HepG2 (cell line): ENCODE measurements around the gene MT4. TPM values are rescaled to one million over a fixed set of nuclear protein-coding genes. Genes with fewer than 3 reads are reported as not detected.
A peak's percentile ranks its signal among the peaks of the same experiment; 100 is the strongest.

Experiments used
- CC2D1A ChIP-seq: sonication (generic); formaldehyde crosslinking; IDR thresholded peaks from 2 replicates; pipeline ENCODE4 v1.8.1; 2023; ENCODE audit warnings: mild to moderate bottlenecking, missing genetic modification reagents
- FOXK2 ChIP-seq: fragments of 450-650 bp; IDR thresholded peaks from 2 replicates; pipeline ENCODE4 v1.6.1; 2016
- GFI1 ChIP-seq: sonication (generic); formaldehyde crosslinking; IDR thresholded peaks from 2 replicates; pipeline ENCODE4 v1.5.0; 2020; ENCODE audit warnings: missing genetic modification reagents, mild to moderate bottlenecking, borderline replicate concordance
- HCFC1 ChIP-seq: fragments of 150-350 bp; IDR thresholded peaks from 2 replicates; pipeline ENCODE4 v1.6.1; 2014; ENCODE audit warnings: low read depth, low read length
- HOXA9 ChIP-seq: sonication (generic); formaldehyde crosslinking; IDR thresholded peaks from 2 replicates; pipeline ENCODE4 v1.8.1; 2022; ENCODE audit warnings: missing genetic modification reagents, mild to moderate bottlenecking, moderate library complexity, borderline replicate concordance
- LBX2 ChIP-seq: sonication (generic); formaldehyde crosslinking; IDR thresholded peaks from 2 replicates; pipeline ENCODE4 v1.5.0; 2020; ENCODE audit warnings: missing genetic modification reagents, mild to moderate bottlenecking, borderline replicate concordance
- MBNL3 ChIP-seq: fragments of 250-450 bp; sonication (Bioruptor Pico); conservative IDR thresholded peaks from 2 replicates; pipeline ENCODE4 v1.8.0; 2022; ENCODE audit warnings: mild to moderate bottlenecking, inconsistent platforms
- NCOA1 ChIP-seq: sonication (generic); formaldehyde crosslinking; IDR thresholded peaks from 2 replicates; pipeline ENCODE4 v1.9.0; 2021; ENCODE audit warnings: missing genetic modification reagents
- NR0B2 ChIP-seq: sonication (generic); formaldehyde crosslinking; IDR thresholded peaks from 2 replicates; pipeline ENCODE4 v1.4.0; 2020; ENCODE audit warnings: mild to moderate bottlenecking, missing genetic modification reagents
- PRDM15 ChIP-seq: sonication (generic); formaldehyde crosslinking; IDR thresholded peaks from 2 replicates; pipeline ENCODE4 v1.4.0; 2020; ENCODE audit warnings: missing genetic modification reagents
- RARA ChIP-seq: IDR thresholded peaks from 2 replicates; pipeline ENCODE4 v1.6.1; 2016; ENCODE audit warnings: missing genetic modification reagents, missing compliant biosample characterization
- SMC3 ChIP-seq: IDR thresholded peaks from 2 replicates; pipeline ENCODE4 v1.6.1; 2011; ENCODE audit warnings: low read length, improper control_type of control experiment
- SRSF9 ChIP-seq: fragments of 200-400 bp; formaldehyde crosslinking; IDR thresholded peaks from 2 replicates; pipeline ENCODE4 v1.6.1; 2018; ENCODE audit warnings: borderline replicate concordance, mild to moderate bottlenecking, low read depth, low read length; ENCODE audit not compliant: insufficient read depth, poor library complexity, severe bottlenecking
- STAT5B ChIP-seq: sonication (generic); formaldehyde crosslinking; IDR thresholded peaks from 2 replicates; pipeline ENCODE4 v1.4.0; 2020; ENCODE audit warnings: missing genetic modification reagents
- TCF12 ChIP-seq, 2 experiments: fragments of 450-650 bp in 1 of 2; sonication (generic) in 1 of 2; formaldehyde crosslinking in 1 of 2; IDR thresholded peaks; 2 replicates each; pipeline versions ENCODE4 v1.6.1 to v1.8.0; 2017 to 2022; ENCODE audit warnings: antibody characterized with exemption in 1 of 2, mild to moderate bottlenecking in 1 of 2, missing genetic modification reagents in 1 of 2, moderate library complexity in 1 of 2
- TRIM22 ChIP-seq: fragments of 450-650 bp; IDR thresholded peaks from 2 replicates; pipeline ENCODE4 v1.6.1; 2017
- XRCC5 ChIP-seq: fragments of 200-400 bp; formaldehyde crosslinking; optimal IDR thresholded peaks from 2 replicates; pipeline ENCODE3; 2017; ENCODE audit warnings: mild to moderate bottlenecking, low read length
- ZFP37 ChIP-seq: sonication (generic); formaldehyde crosslinking; IDR thresholded peaks from 2 replicates; pipeline ENCODE4 v1.4.0; 2020; ENCODE audit warnings: missing genetic modification reagents, borderline replicate concordance
- ZFYVE20 ChIP-seq: sonication (generic); formaldehyde crosslinking; IDR thresholded peaks from 2 replicates; pipeline ENCODE4 v1.8.0; 2023; ENCODE audit warnings: low read depth, mild to moderate bottlenecking, moderate library complexity, missing genetic modification reagents, borderline replicate concordance
- ZMYM2 ChIP-seq: sonication (generic); formaldehyde crosslinking; IDR thresholded peaks from 2 replicates; pipeline ENCODE4 v1.8.0; 2022; ENCODE audit warnings: mild to moderate bottlenecking, missing genetic modification reagents
- ZNF224 ChIP-seq: sonication (generic); formaldehyde crosslinking; IDR thresholded peaks from 2 replicates; pipeline ENCODE4 v1.5.0; 2020; ENCODE audit warnings: mild to moderate bottlenecking, missing genetic modification reagents
- ZNF274 ChIP-seq: sonication (generic); formaldehyde crosslinking; IDR thresholded peaks from 2 replicates; pipeline ENCODE4 v1.5.1; 2020; ENCODE audit warnings: mild to moderate bottlenecking, missing genetic modification reagents
- ZNF747 ChIP-seq: sonication (generic); formaldehyde crosslinking; IDR thresholded peaks from 2 replicates; pipeline ENCODE4 v1.8.1; 2023; ENCODE audit warnings: missing genetic modification reagents, mild to moderate bottlenecking, borderline replicate concordance
- ZNF772 ChIP-seq: sonication (generic); formaldehyde crosslinking; IDR thresholded peaks from 2 replicates; pipeline ENCODE4 v1.5.0; 2020; ENCODE audit warnings: mild to moderate bottlenecking, missing genetic modification reagents
- polyA plus RNA-seq, 8 experiments: library from polyadenylated mRNA; depleted of rRNA in 3 of 8; stranded (reverse) in 7 of 8; unstranded in 1 of 8; fragments of >200 nt; fragmentation: Illumina TruSeq in 4 of 8; extraction: Trizol in 4 of 8; gene quantifications; 2 replicates each; pipeline versions ENCODE4 v1.2.1 to v1.2.3, GENCODE V29; 2011 to 2016; ENCODE audit warnings: low read depth in 4 of 8, missing spikeins in 1 of 8, mixed read lengths in 1 of 8; ENCODE audit not compliant: insufficient read depth in 1 of 8
- total RNA-seq, 5 experiments: library from RNA; depleted of rRNA; stranded (reverse); fragments of >200 nt; fragmentation: Illumina TruSeq; extraction: Trizol; gene quantifications; 2 replicates each; pipeline ENCODE4 v1.2.3, GENCODE V29; 2016; ENCODE audit warnings: low read depth in 1 of 5

The MT4 gene
- total and polyA plus RNA-seq, 2 of the 13 experiments (the other 11 are each of a cell fraction or from before 2014, with no cell fraction given): not detected

GRCh38 chr16:56608043-56608875 is 43.4 kb downstream of the MT4 start, which contains the start of gene MT2A (continued):
- TF ChIP-seq TCF12 (IDR thresholded peaks at IDR 0.05) (no peak), TCF12 (CRISPR knock-in tag; IDR thresholded peaks at IDR 0.05) (peak; percentile 90; the same call in 1 of the 2 replicates), ZNF747 (CRISPR knock-in tag) (no peak; the same call in 1 of the 2 replicates), SMC3 (no peak; the same call in 1 of the 2 replicates), TRIM22 (no peak), FOXK2 (peak; percentile 72), CC2D1A (CRISPR knock-in tag) (no peak), GFI1 (CRISPR knock-in tag) (peak; percentile 81; the same call in 1 of the 2 replicates), PRDM15 (CRISPR knock-in tag) (peak; percentile 70; the same call in 1 of the 2 replicates), ZFP37 (CRISPR knock-in tag) (no peak), STAT5B (peak; percentile 83), ZNF224 (peak; percentile 63; the same call in 1 of the 2 replicates), ZNF772 (CRISPR knock-in tag) (peak; percentile 95), MBNL3 (CRISPR knock-in tag) (no peak), NR0B2 (CRISPR knock-in tag) (peak; percentile 96), RARA (CRISPR knock-in tag) (peak; percentile 67), SRSF9 (no peak), NCOA1 (CRISPR knock-in tag) (peak; percentile 70; the same call in 1 of the 2 replicates), HCFC1 (peak; percentile 14; the same call in 1 of the 2 replicates), HOXA9 (CRISPR knock-in tag) (peak; percentile 83; the same call in 1 of the 2 replicates), ZFYVE20 (CRISPR knock-in tag) (no peak), LBX2 (peak; percentile 37), XRCC5 (peak; percentile 72), ZNF274 (CRISPR knock-in tag) (no peak), ZMYM2 (CRISPR knock-in tag) (0 out of 2 replicates have a peak, but pooled peaks have one; percentile 61)
